Urinary bladder (tissue), 4 donors: ENCODE results near the gene GTF2I. TPM values are rescaled to one million over a fixed set of nuclear protein-coding genes. Genes with fewer than 3 reads are reported as not detected.
A peak's percentile ranks its signal among the peaks of the same experiment; 100 is the strongest.
"Not testable (repeated sequence)": the region's sequence is repeated elsewhere in the genome, so short reads cannot be mapped to it uniquely, and the experiment has no call there.

ENCODE experiments used
- DNase-seq: peaks from one replicate; pipeline ENCODE4 v3.0.0-alpha.2; 2015; ENCODE audit errors: extremely low spot score
- H3K27ac ChIP-seq: one replicate; pipeline ENCODE4 v1.5.1; 2013; ENCODE audit warnings: low read depth, mild to moderate bottlenecking, moderate library complexity
- H3K36me3 ChIP-seq: one replicate; pipeline ENCODE4 v1.6.1; 2013; ENCODE audit warnings: mild to moderate bottlenecking, moderate library complexity; ENCODE audit not compliant: insufficient read depth
- H3K4me1 ChIP-seq: one replicate; pipeline ENCODE4 v1.6.1; 2013; ENCODE audit warnings: mild to moderate bottlenecking, moderate library complexity; ENCODE audit not compliant: insufficient read depth
- H3K4me3 ChIP-seq: one replicate; pipeline ENCODE4 v1.5.1; 2013; ENCODE audit warnings: low read depth, low read length
- WGBS: extraction: QIAGEN DNeasy Blood & Tissue Kit; methylation state at CpG from one replicate; pipeline ENCODE4 v1.1.7; 2013; 5-methylcytosine and 5-hydroxymethylcytosine counted together
- polyA plus RNA-seq: library from polyadenylated mRNA; stranded (reverse); fragments of 200-250 nt; gene quantifications from one replicate; pipeline ENCODE4 v1.2.3, GENCODE V29; 2013
- total RNA-seq: library from RNA; depleted of rRNA; stranded (reverse); fragments of >200 nt; gene quantifications from one replicate; pipeline ENCODE4 v1.2.3, GENCODE V29; 2014
- donor health status: healthy with polysubstance abuse.
- donor health status: healthy.

GTF2I gene
- total and polyA plus RNA-seq, 2 donors, result 65.7 to 283 TPM

- 7% methylated on average over 10 of the region's 11 CpGs for WGBS
- H3K36me3 ChIP-seq, H3K4me1 ChIP-seq, DNase-seq: not testable (repeated sequence)
- Histone ChIP-seq H3K27ac (peak overlapping the region; percentile 29), H3K4me3 (peak overlapping the region; percentile 18)
Measured at GRCh38 chr7:74650055-74650454, 7.5 kb upstream of the GTF2I start.

GRCh38 chr7:74650493-74651132 is 6.9 kb upstream of the GTF2I start:
- DNase-seq, H3K36me3 ChIP-seq, H3K4me1 ChIP-seq, H3K27ac ChIP-seq, H3K4me3 ChIP-seq: not testable (repeated sequence)
- 73% methylated on average over 7 of the region's 9 CpGs for WGBS

- not testable (repeated sequence) for H3K4me3 ChIP-seq, H3K36me3 ChIP-seq, DNase-seq, H3K27ac ChIP-seq, H3K4me1 ChIP-seq
- WGBS, result 91% methylated on average over 12 of the region's 12 CpGs
Measured at GRCh38 chr7:74651133-74651504, 6.4 kb upstream of the GTF2I start.

GRCh38 chr7:74653686-74654181 is 3.8 kb upstream of the GTF2I start:
- no peak for DNase-seq
- Histone ChIP-seq H3K4me1 (no peaks in the 10 kb centered on the region), H3K36me3 (no peaks in the 10 kb centered on the region), H3K27ac (no peak overlapping the region), H3K4me3 (no peak overlapping the region)
- 84% methylated on average over 11 of the region's 11 CpGs for WGBS

GRCh38 chr7:74654811-74655210 is 2.7 kb upstream of the GTF2I start:
- Histone ChIP-seq H3K27ac (no peak overlapping the region), H3K36me3 (no peaks in the 10 kb centered on the region), H3K4me3 (no peak overlapping the region), H3K4me1 (peaks cover 3% of the 10 kb centered on the region)
- no peak for DNase-seq
- 92% methylated on average over 5 of the region's 5 CpGs for WGBS

GRCh38 chr7:74655324-74655723 is 2.2 kb upstream of the GTF2I start:
- Histone ChIP-seq H3K4me1 (peaks cover 3% of the 10 kb centered on the region), H3K27ac (no peak overlapping the region), H3K36me3 (no peaks in the 10 kb centered on the region), H3K4me3 (no peak overlapping the region)
- 65% methylated on average over 8 of the region's 8 CpGs for WGBS
- no peak for DNase-seq

GRCh38 chr7:74655768-74656440 is 1.6 kb upstream of the GTF2I start:
- H3K4me1 ChIP-seq, result peaks cover 3% of the 10 kb centered on the region
- H3K27ac ChIP-seq, result no peak overlapping the region
- no peak for DNase-seq
- 33% methylated on average over 21 of the region's 21 CpGs for WGBS
- no peaks in the 10 kb centered on the region for H3K36me3 ChIP-seq
- peak overlapping the region; percentile 100 for H3K4me3 ChIP-seq

GRCh38 chr7:74656441-74656836 is 1.1 kb upstream of the GTF2I start:
- peaks cover 4% of the 10 kb centered on the region for H3K4me1 ChIP-seq
- no peaks in the 10 kb centered on the region for H3K36me3 ChIP-seq
- under 1% methylated on average over 23 of the region's 23 CpGs for WGBS
- peak overlapping the region; percentile 100 for H3K4me3 ChIP-seq
- H3K27ac ChIP-seq, result no peak overlapping the region
- no peak for DNase-seq

GRCh38 chr7:74656837-74657691 is 454 bp upstream of the GTF2I start:
- under 1% methylated on average over 60 of the region's 60 CpGs for WGBS
- Histone ChIP-seq H3K4me3 (peak overlapping the region; percentile 100), H3K36me3 (no peaks in the 10 kb centered on the region), H3K4me1 (peaks cover 4% of the 10 kb centered on the region), H3K27ac (peak overlapping the region; percentile 85)
- peak; percentile 93 for DNase-seq

GRCh38 chr7:74658178-74659004 is 873 bp downstream of the GTF2I start:
- Histone ChIP-seq H3K4me1 (peaks cover 4% of the 10 kb centered on the region), H3K4me3 (peak overlapping the region; percentile 100), H3K27ac (peak overlapping the region; percentile 99), H3K36me3 (no peaks in the 10 kb centered on the region)
- DNase-seq, result peak; percentile 71
- under 1% methylated on average over 108 of the region's 108 CpGs for WGBS

GRCh38 chr7:74660202-74660601 is 2.7 kb downstream of the GTF2I start:
- not testable (repeated sequence) for DNase-seq, H3K4me1 ChIP-seq, H3K4me3 ChIP-seq, H3K36me3 ChIP-seq
- peak overlapping the region; percentile 63 for H3K27ac ChIP-seq
- 74% methylated on average over 18 of the region's 18 CpGs for WGBS

GRCh38 chr7:74661836-74662794 is 4.6 kb downstream of the GTF2I start:
- H3K27ac ChIP-seq, result peak overlapping the region; percentile 29
- DNase-seq, H3K4me3 ChIP-seq, H3K36me3 ChIP-seq, H3K4me1 ChIP-seq: not testable (repeated sequence)
- WGBS, result 74% methylated on average over 21 of the region's 21 CpGs
